Left ventricle myocardium inferior (tissue), 1 donor: ENCODE measurements around the gene PRKAB1. TPM values are rescaled to one million over a fixed set of nuclear protein-coding genes. Genes with fewer than 3 reads are reported as not detected.

Experiments
- DNase-seq: peaks from one replicate; pipeline ENCODE4 v3.0.0-alpha.2; 2020
- H3K27ac ChIP-seq: fragments of 200-600 bp; replicated peaks from 2 replicates; pipeline ENCODE4 v1.8.0; 2021
- H3K27me3 ChIP-seq: fragments of 200-600 bp; 2 replicates; pipeline ENCODE4 v1.8.0; 2021; ENCODE audit warnings: low read depth
- H3K36me3 ChIP-seq: fragments of 200-600 bp; 2 replicates; pipeline ENCODE4 v1.8.0; 2021
- H3K4me1 ChIP-seq: fragments of 200-600 bp; 2 replicates; pipeline ENCODE4 v1.8.0; 2021
- H3K4me3 ChIP-seq: fragments of 200-600 bp; 2 replicates; pipeline ENCODE4 v1.8.0; 2021; ENCODE audit warnings: mild to moderate bottlenecking, moderate library complexity
- H3K9me3 ChIP-seq: fragments of 200-600 bp; replicated peaks from 2 replicates; pipeline ENCODE4 v1.8.0; 2021
- CTCF ChIP-seq: fragments of 200-600 bp; IDR thresholded peaks from 2 replicates; pipeline ENCODE4 v1.8.0; 2021; ENCODE audit warnings: antibody characterized with exemption, mild to moderate bottlenecking, borderline replicate concordance
- intact Hi-C: fragments of 100-400 bp; cut with micrococcal nuclease; formaldehyde crosslinking; loops from one replicate; pipeline ENCODE4 v1.11.0; 2022
- microRNA-seq: library from miRNA; unstranded; fragments of <30 nt; microRNA quantifications from one replicate; pipeline ENCODE4 v1.2.0, GENCODE V29; 2020
- total RNA-seq: library from RNA; stranded (reverse); fragmentation: NEBNext Ultra II Directional; extraction: Animal tissue kit (Norgen Biotek cat#: 25700); gene quantifications from one replicate; pipeline ENCODE4 v1.2.1, GENCODE V29; 2021
- donor health status: DM: no; HTN: yes; CAD: no; lungs with severe emphysema.

PRKAB1 gene
- total RNA-seq, 1 donor from 2014 or later = 9.2 TPM

- intact Hi-C loops = no loop called here
- H3K27ac ChIP-seq = no peak overlapping the region
- DNase-seq = no peak
Measured at GRCh38 chr12:119730381-119730780, 62.4 kb downstream of the PRKAB1 start.

More at GRCh38 chr12:119730381-119730780, 62.4 kb downstream of the PRKAB1 start:
- TF ChIP-seq CTCF = no peak
- no peaks in the 10 kb centered on the region for H3K4me1 ChIP-seq
- H3K9me3 ChIP-seq = no peaks in the 10 kb centered on the region
- H3K27me3 ChIP-seq = no peaks in the 10 kb centered on the region
- H3K36me3 ChIP-seq = no peaks in the 10 kb centered on the region
- H3K4me3 ChIP-seq = no peak overlapping the region

Small RNA genes within 50 kb of the gene (microRNA-seq; reads per million reads assigned to microRNA genes)
- gene MIR1178 = not detected

Other genes with a start within 250 kb of the PRKAB1 start
- gene TMEM233, start 74.4 kb upstream of the PRKAB1 start, total RNA-seq = 0.11 TPM
- 0.96 TPM for gene CIT, start 209.2 kb downstream of the PRKAB1 start, total RNA-seq